Endothelial cell of umbilical vein (primary cell): ENCODE results near the gene PDAP1. TPM values are rescaled to one million over a fixed set of nuclear protein-coding genes. Genes with fewer than 3 reads are reported as not detected.
"Not testable (repeated sequence)": the region's sequence is repeated elsewhere in the genome, so short reads cannot be mapped to it uniquely, and the experiment has no call there.

Experiments
- BruUV-seq: library from RNA; stranded (reverse); fragments of 400-500 nt; replicated peaks from 2 replicates; lab custom pipeline; 2021; lab: Mats Ljungman, UMichigan
- CTCF ChIA-PET: fragments of 300-600, 350-600 bp; sonication (Branson Sonifier 250); formaldehyde crosslinking; loops from one replicate; lab custom pipeline; 2021; ENCODE audit warnings: antibody characterized with exemption, inconsistent platforms; lab: Charles Lee
- POLR2A ChIA-PET: fragments of 300-600, 350-600 bp; sonication (Branson Sonifier 250); formaldehyde crosslinking; loops from one replicate; lab custom pipeline; 2021; ENCODE audit warnings: antibody characterized with exemption, inconsistent platforms; lab: Charles Lee
- DNase-seq: peaks from one replicate; pipeline ENCODE4 v3.0.0-alpha.2; 2011; ENCODE audit warnings: low read depth, low spot score
- FAIRE-seq: peaks from 2 replicates; lab custom pipeline; 2011; peaks lifted over from hg19 to GRCh38; lab: Jason Lieb, UNC
- H2AFZ ChIP-seq: 2 replicates; pipeline ENCODE4 v1.6.0; 2012; ENCODE audit warnings: low read depth, low read length, control low read depth, inconsistent platforms
- H3K27ac ChIP-seq: 2 replicates; pipeline ENCODE4 v1.5.1; 2011; ENCODE audit warnings: low read depth, mild to moderate bottlenecking, control low read depth, low read length, moderate library complexity; ENCODE audit not compliant: insufficient read depth
- H3K27me3 ChIP-seq, 2 experiments: 2 replicates each; pipeline versions ENCODE4 v1.6.0 to v1.6.1; 2011; ENCODE audit warnings: low read length in 2 of 2, mixed read lengths in 1 of 2; ENCODE audit not compliant: control insufficient read depth in 2 of 2, insufficient read depth in 2 of 2
- H3K36me3 ChIP-seq, 2 experiments: 2 replicates in 1 of 2; 3 replicates in 1 of 2; pipeline ENCODE4 v1.5.1; 2011; ENCODE audit warnings: low read length in 2 of 2, mild to moderate bottlenecking in 1 of 2, moderate library complexity in 1 of 2; ENCODE audit not compliant: control insufficient read depth in 2 of 2, insufficient read depth in 2 of 2; ENCODE audit errors: extremely low read depth in 1 of 2
- H3K4me1 ChIP-seq: 3 replicates; pipeline ENCODE4 v1.5.1; 2011; ENCODE audit warnings: mild to moderate bottlenecking, low read length; ENCODE audit not compliant: control insufficient read depth, insufficient read depth; ENCODE audit errors: extremely low read depth
- H3K4me2 ChIP-seq: 2 replicates; pipeline ENCODE4 v1.6.1; 2011; ENCODE audit warnings: low read length, control low read depth, mixed read lengths; ENCODE audit not compliant: insufficient read depth
- H3K4me3 ChIP-seq, 3 experiments: fragments of 200-600 bp in 1 of 3; sonication (generic), shearing (Covaris generic) in 1 of 3; replicated peaks in 1 of 3; 2 replicates each; pipeline ENCODE4 v1.5.1; 2011 to 2016; ENCODE audit warnings: control low read depth in 3 of 3, low read length in 3 of 3, mild to moderate bottlenecking in 2 of 3, inconsistent platforms in 1 of 3, low read depth in 1 of 3, moderate library complexity in 1 of 3; ENCODE audit not compliant: insufficient read depth in 1 of 3
- H3K79me2 ChIP-seq: 2 replicates; pipeline ENCODE4 v1.6.0; 2012; ENCODE audit warnings: low read length, inconsistent platforms; ENCODE audit not compliant: control insufficient read depth, insufficient read depth
- H3K9ac ChIP-seq: replicated peaks from 2 replicates; pipeline ENCODE3; 2011; ENCODE audit warnings: low read length, control low read depth; ENCODE audit not compliant: insufficient read depth; ENCODE audit errors: extremely low read depth
- H3K9me1 ChIP-seq: replicated peaks from 3 replicates; pipeline ENCODE4 v1.6.0; 2011; ENCODE audit warnings: mild to moderate bottlenecking, low read length; ENCODE audit not compliant: control insufficient read depth, insufficient read depth; ENCODE audit errors: extremely low read depth
- H3K9me3 ChIP-seq: replicated peaks from 2 replicates; pipeline ENCODE4 v1.5.1; 2012; ENCODE audit warnings: low read length, inconsistent platforms; ENCODE audit not compliant: control insufficient read depth, insufficient read depth
- H4K20me1 ChIP-seq: replicated peaks from 2 replicates; pipeline ENCODE3; 2011; ENCODE audit warnings: mild to moderate bottlenecking, low read length; ENCODE audit not compliant: control insufficient read depth, insufficient read depth; ENCODE audit errors: extremely low read depth
- FOS ChIP-seq: IDR thresholded peaks from 2 replicates; pipeline ENCODE4 v1.6.1; 2011; ENCODE audit warnings: mild to moderate bottlenecking, low read length, moderate library complexity, borderline replicate concordance; ENCODE audit not compliant: insufficient read depth
- POLR2AphosphoS5 ChIP-seq: IDR thresholded peaks from 2 replicates; pipeline ENCODE4 v1.6.1; 2012; ENCODE audit warnings: low read depth, mild to moderate bottlenecking, control low read depth, low read length, moderate library complexity; ENCODE audit not compliant: insufficient read depth
- dilution Hi-C: fragments of 300-500 bp; cut with MboI; formaldehyde crosslinking; loops from one replicate; pipeline ENCODE4 v1.15.0; 2019; ENCODE audit warnings: low sequenced_read_pairs; ENCODE audit not compliant: extremely low pct_ligation_motif_present
- intact Hi-C: fragments of 100-400 bp; cut with micrococcal nuclease; formaldehyde crosslinking; loops from one replicate; pipeline ENCODE4 v1.10.0; 2022
- polyA plus RNA-seq, 4 experiments: library from polyadenylated mRNA; depleted of rRNA in 3 of 4; stranded (reverse) in 3 of 4; unstranded in 1 of 4; fragments of >200 nt; gene quantifications; 2 replicates each; pipeline versions ENCODE4 v1.2.1 to v1.2.3, GENCODE V29; 2011 to 2012; ENCODE audit warnings: missing spikeins in 1 of 4
- total RNA-seq: library from RNA; stranded (reverse); gene quantifications from 2 replicates; pipeline ENCODE4 v1.2.3, GENCODE V29; 2021

The PDAP1 gene
- total and polyA plus RNA-seq, 2 donors (not counting 3 experiments of a cell fraction or from before 2014, with no cell fraction given), result 32.6 to 150 TPM

GRCh38 chr7:99387912-99388311, 20.5 kb downstream of the PDAP1 start:
- H3K4me2 ChIP-seq, result no peak overlapping the region
- intact Hi-C loops (loop anchor here (1.0 kb wide), 2 partner anchors 9 to 23 kb away; no protein-coding TSS in a partner anchor), dilution Hi-C loops (no loop called here)
- ChIA-PET POLR2A (interaction anchor here (2.1 kb wide), 1 partner anchor 21 kb away, joined by 4 read pairs; the partner anchor contains the start of gene BUD31), CTCF (interaction anchor here (1.2 to 2.4 kb wide), 2 partner anchors 21 to 24 kb away, joined by 3 to 26 read pairs; partner anchors contain the start of genes BUD31 and PDAP1)
- peaks cover 18 to 43% of the 10 kb centered on the region in 2 experiments for H3K36me3 ChIP-seq
- H3K27ac ChIP-seq, result no peak overlapping the region
- H3K9me1 ChIP-seq, result no peaks in the 10 kb centered on the region
- peaks cover 12% of the 10 kb centered on the region for H3K4me1 ChIP-seq
- TF ChIP-seq POLR2AphosphoS5 (peak; percentile 11), FOS (no peak)
- H3K4me3 ChIP-seq, result no peak overlapping the region
- FAIRE-seq, result no peak
- H2AFZ ChIP-seq, result no peak overlapping the region
- H3K27me3 ChIP-seq, result no peaks in the 10 kb centered on the region
- BruUV-seq, result no TSS peak
- no peaks in the 10 kb centered on the region for H3K9me3 ChIP-seq
- H3K79me2 ChIP-seq, result peaks cover 27% of the 10 kb centered on the region
- H4K20me1 ChIP-seq, result no peaks in the 10 kb centered on the region
- no peak for DNase-seq
- H3K9ac ChIP-seq, result no peak overlapping the region

- H3K4me3 ChIP-seq, H3K27me3 ChIP-seq, FAIRE-seq, dilution Hi-C loops, H3K4me1 ChIP-seq, H3K4me2 ChIP-seq, H3K27ac ChIP-seq, DNase-seq, H3K9me1 ChIP-seq, BruUV-seq, H3K9me3 ChIP-seq, H4K20me1 ChIP-seq, H3K9ac ChIP-seq, POLR2A ChIA-PET, H2AFZ ChIP-seq: not testable (repeated sequence)
- H3K79me2 ChIP-seq, result peaks cover 32% of the 10 kb centered on the region
- intact Hi-C loops, result loop anchor here (1.0 kb wide), 2 partner anchors 8 to 22 kb away; no protein-coding TSS in a partner anchor
- peaks cover 18 to 43% of the 10 kb centered on the region in 2 experiments for H3K36me3 ChIP-seq
- CTCF ChIA-PET, result interaction anchor here (1.0 to 2.4 kb wide), 10 partner anchors 11 to 49 kb away, joined by 3 to 26 read pairs (median 4); partner anchors contain the start of genes BUD31 and PDAP1
Observed at GRCh38 chr7:99387239-99387635, 21.2 kb downstream of the PDAP1 start.
